ENCODE measurements around the gene ACBD7. TPM values are rescaled to one million over a fixed set of nuclear protein-coding genes. Genes with fewer than 3 reads are reported as not detected.

ACBD7 gene
- 8.5 and 10.2 TPM in 2 replicates for total RNA-seq (2014; rRNA removed; shearing (Covaris generic))

DNA sequence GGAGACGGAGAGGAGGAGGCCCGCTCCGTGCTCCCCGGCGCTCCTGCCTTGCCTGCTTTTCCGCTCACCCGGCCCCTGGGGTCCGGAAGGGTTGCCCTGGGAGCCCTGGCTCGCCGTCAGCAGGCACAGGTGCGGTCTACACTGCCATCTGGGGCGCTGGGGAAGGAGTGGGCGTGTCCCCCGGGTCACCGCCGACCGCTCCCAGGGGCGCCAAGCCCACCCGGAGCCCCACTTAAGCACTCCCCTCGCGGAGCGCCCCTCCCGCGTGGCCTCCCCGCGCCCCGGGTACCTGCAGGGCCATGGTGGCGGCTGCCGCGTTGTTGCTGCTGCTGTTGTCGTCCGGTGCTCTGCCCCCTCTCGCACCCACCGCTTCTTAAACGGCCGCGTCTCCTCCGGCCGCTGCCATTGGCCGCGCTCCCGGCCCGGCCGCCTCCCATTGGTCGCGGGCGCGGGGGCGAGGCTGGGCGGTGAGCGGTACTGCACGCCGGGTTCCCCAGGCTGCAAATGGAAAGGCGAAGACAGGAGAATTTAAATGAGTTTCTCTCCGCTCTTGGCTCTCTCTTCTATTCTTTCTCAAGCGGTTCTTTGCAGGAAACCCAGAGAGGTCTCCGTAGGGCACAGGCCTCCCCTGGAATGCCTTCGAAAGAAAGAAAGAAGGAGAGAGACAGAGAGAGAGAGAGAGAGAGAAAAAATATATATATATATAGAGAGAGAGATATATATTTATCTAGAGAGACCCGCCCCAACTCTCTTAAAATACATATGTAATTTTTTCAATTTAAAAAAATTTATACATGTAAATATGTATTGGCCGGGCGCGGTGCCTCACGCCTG is at the start of gene ACBD7:
Gene ACBD7 (minus strand): TSS at position 349 of the 834 bp plus-strand sequence. CDS start 48 bp downstream, at position 301.
- peak; percentile 90 for DNase-seq (ENCODE audit: low read depth)

DNA sequence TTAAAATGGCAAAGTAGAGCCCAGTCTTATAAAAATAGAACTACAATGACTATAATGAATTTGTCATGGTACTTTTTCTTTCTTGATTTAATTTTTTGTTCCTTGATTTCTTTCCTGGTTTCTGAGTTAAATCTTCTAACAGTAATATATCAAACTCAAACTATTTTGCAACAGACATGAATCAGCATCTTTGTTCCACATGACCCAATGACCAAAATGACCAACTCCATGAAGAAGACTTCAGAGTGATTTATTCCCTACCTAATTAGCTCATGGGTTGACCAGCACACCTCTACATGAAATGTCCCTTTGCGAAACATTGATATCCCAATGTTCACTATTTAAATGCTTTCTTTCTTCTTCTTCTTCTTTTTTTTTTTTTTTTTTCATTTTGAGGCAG is 49.1 kb upstream of the ACBD7 start:
- DNase-seq (ENCODE audit: low read depth) = no peak

DNA sequence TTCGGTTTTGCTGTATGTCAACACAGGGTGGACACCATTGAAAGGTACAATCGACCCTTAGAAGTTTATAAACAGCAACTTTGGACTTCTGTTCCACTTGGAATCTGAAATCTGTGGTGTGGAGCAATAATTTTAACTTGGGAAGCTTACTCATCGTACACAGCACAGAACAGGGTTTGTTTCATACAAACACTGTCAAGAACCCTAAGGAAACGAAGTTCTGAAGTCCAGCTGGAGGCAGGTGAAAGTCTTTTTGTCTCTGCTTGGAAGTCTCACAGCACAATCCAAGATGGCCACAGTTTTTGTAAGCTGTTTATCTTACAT is 48.4 kb upstream of the ACBD7 start:
- no peak for DNase-seq (ENCODE audit: low read depth)

DNA sequence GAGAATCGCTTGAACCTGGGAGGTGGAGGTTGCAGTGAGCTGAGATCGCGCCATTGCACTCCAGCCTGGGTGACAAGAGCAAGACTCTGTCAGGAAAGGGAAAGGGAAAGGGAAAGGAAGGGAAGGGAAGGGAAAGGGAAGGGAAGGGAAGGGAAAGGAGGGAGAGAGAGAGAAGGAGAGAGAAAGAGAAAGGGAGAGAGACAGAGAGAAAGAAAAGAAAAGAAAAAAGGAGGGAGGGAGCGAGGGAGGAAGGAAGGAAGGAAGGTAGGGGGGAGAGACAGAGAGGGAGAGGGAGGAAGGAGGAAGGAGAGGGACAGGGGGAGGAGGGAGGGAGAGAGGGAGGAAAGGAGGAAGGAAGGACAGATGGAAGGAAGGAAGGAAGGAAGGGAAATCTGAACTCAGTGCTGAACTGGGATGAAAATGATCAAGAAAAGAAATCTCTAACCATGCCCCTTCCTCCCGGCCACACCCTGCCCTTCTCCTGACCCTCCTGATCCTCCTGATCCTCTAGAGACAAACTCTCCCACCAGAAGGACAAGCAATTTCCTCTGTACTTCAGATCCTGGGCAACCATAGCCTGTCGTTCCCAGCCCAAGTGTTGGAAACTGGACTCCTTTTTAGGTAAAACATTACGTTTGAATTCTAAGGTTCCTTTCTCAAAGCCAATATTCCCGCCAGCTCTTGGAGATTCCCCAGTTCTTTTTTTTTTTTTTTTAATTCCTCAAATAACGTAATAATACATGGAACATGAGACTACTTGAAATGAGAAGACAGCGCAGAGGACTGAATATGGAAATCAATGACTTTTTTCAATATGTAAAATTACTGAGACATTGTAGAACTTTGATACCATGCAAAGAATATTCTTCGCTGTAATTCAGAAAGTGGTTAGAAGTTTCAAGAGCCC is 47.8 kb upstream of the ACBD7 start:
- no peak for DNase-seq (ENCODE audit: low read depth)

DNA sequence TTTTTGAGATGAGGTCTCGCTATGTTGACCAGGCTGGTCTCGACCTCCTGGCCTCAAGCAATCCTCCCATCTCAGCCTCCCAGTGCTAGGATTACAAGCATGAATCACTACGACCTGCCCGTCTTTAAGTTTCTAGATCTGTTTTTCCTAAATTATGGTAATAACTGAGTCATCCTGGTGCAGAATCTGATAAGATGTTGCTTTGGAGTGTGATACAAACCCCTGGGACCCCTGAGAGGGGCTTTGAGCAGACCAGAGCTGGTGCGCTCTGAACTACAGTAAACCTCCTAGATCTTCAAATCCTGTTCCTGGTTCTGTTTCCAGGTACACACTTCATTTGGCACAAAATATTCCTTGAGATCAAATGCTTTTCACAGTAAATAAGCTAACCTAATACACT is 42.8 kb upstream of the ACBD7 start:
- DNase-seq (ENCODE audit: low read depth) = no peak

DNA sequence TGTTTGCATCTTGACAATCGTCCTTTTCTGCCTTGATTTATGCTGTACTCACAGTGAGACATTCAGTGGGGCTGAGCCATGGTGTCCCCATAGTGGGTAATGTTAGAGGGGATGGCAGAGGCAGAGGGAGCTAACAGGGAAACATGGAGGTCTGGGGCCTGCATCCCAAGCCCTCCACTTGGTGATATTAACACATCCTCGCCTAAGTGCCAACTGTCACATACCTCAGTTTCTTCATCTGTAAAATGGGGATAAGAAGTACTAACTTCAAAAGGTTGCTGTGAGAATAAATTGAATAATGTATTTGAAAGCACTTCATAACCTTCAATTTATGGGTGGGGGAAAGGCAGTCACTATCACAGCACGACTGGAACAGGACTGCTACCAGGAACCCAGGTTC is 36.3 kb upstream of the ACBD7 start:
- no peak for DNase-seq (ENCODE audit: low read depth)

DNA sequence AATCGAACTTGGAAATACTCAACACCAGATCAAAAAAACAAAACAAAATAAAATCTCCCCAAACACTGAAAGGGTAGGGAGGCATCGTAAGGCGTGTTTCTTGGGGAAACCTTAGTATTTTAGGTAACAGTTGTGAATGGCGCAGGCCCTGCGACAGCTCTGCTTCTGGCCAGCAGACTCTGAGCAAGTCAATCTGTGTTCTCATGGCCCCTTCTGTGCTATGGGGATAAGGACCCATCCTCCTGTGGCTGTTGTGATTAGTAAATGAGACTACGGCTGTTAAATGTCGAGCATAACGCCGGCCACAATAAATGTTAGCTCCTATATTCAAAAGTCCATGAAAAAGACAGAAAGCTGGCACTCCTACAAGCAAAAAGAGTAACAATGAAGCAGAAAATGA is 35.6 kb upstream of the ACBD7 start:
- DNase-seq (ENCODE audit: low read depth) = no peak

DNA sequence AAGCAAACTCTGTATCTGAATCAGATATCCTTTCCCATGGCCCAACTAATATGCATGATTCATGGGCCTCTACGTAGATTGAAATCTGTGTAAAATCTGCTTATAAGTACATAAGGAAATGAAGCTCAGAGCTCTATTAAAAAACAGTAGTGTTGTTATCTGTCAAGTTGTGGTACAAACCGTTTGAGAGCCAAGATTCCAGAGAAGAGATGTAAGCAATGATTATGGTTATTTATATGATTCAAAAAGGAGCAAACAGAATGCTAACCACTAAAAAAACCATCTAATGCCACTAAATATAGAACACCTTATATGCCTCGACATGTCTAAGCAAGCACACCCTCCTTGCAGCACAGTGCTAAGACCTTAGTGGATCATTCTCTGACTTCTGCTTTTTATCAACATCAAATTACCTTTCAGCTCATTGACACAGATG is 35.2 kb upstream of the ACBD7 start:
- no peak for DNase-seq (ENCODE audit: low read depth)

DNA sequence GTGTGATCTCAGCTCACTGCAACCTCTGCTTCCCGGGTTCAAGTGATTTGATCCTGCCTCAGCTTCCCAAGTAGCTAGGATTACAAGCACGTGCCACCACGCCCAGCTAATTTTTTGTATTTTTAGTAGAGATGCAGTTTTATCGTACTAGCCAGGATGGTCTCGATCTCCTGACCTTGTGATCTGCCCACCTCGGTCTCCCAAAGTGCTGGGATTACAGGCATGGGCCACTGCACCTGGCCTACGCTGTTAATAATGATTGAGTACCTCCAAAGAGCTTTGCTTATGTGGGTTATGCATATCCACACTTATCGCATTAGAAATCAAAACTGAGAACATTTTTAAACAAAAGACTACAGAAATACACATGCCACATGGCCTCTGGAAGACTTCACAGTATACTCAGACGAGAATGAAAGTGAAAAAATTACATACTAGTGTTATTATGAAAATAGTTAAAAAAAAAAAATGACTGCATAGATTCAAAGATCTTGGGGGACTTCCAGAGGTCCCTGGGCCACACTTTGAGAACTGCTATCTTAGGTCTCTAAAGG is 34.0 kb upstream of the ACBD7 start:
- no peak for DNase-seq (ENCODE audit: low read depth)

DNA sequence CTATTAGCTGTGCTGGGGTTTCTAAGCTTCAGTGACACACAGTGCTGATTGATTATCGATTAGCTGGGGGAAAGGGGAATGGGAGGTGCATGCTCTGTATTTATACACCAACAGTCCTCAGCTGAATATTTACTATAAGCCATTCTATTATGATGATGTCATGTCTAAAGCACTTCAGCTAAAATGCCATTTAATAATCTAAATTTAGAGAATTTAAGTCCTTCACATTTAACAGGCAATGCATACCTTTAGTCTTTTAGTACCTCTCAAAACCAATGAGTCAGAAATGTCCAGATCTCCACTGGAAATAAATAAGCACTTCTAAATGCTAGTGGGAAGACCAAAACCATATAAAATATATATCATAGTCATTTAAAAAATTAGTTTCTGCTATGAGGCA is 33.1 kb upstream of the ACBD7 start:
- no peak for DNase-seq (ENCODE audit: low read depth)

DNA sequence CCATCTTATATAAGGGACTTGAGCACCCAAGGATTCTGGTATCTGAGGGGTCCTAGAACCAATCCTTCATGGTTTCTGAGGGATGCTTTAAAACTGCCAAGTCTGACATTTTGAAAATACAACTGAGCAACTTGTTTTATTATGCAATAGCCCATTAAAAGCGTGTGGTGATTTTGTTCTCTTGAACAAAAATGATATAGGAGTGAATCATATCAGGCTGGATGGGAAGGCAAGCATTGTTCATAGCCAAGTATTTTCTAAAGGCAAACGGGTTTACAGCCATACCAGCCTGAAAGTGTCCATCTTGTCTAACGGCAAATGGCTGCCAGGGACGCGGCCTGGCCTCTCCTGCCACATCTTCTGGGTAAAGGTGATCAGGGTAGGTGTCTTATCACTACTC is 31.9 kb upstream of the ACBD7 start:
- DNase-seq (ENCODE audit: low read depth) = no peak

DNA sequence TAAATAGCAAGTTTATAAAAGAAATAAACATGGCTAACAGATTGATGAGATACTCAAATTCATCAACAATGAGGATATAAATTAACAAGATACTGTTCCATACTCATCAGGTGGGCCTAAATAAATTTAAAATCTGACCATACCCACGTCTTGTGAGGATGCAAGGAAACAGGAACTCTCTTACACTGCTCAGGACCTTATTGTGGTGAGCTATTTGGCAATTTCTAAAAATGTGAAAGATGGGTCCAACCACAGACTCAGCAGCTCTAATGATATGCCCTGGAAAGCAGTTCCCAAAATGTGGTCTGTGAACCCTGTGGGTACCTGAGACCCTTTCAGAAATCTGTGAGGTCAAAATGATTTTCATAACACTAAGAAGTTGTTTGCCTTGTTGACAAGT is 30.0 kb upstream of the ACBD7 start:
- no peak for DNase-seq (ENCODE audit: low read depth)

DNA sequence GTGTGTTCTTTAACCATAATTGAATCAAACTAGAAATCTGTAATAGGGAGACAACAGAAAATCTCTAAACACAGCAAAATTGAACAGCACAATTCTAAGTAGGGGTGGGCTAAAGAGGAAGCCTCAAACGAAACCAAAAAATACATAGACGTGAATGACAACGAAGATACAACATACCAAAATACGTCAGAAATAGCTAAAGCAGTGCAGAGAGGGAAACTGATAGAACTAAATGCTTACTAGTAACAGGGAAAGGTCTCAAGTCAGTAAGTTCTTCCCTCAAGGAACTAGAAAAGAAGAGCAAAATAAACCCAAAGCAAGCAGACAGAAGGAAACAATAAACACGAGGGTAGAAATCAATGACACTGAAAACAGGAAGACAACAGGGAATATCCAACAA is 27.6 kb upstream of the ACBD7 start:
- no peak for DNase-seq (ENCODE audit: low read depth)

DNA sequence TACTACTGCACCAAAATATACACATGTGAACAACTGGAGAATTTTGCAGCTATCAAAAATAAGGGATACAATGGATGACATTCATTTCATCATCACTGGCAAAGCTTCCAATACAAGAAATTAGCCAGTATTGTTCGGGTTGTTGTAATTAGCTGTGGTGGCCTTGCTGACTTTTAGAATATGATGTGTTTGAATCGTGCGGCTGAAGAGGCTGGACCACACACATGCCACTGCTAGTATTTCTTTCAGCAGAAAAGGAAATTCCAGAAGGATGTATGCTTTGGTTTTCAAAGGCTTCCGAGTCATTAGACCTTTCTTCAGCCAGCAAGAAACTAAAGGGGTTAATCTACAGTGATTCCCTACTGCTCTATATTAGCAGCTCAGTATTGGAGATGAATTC is 25.2 kb upstream of the ACBD7 start:
- DNase-seq (ENCODE audit: low read depth) = no peak

DNA sequence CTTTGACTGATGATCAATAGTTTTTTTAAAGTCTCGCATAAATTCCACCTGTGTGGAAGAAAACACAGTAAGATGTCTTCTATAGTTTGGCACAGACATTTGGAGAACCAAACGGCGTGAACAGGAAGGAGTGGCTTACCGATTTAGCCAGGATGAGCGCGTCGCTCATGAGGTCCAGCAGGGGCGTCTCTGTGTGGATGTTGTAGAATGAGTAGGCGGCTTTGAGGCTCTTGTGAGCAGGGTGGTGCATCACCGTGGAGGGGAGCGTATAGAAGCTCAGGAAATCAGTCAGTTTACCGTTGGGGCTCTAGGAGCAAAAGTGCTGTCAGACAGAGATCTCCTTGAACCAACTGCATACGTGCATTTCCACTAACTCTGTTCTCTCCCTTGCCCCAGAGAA is 24.1 kb upstream of the ACBD7 start:
- DNase-seq (ENCODE audit: low read depth) = no peak

DNA sequence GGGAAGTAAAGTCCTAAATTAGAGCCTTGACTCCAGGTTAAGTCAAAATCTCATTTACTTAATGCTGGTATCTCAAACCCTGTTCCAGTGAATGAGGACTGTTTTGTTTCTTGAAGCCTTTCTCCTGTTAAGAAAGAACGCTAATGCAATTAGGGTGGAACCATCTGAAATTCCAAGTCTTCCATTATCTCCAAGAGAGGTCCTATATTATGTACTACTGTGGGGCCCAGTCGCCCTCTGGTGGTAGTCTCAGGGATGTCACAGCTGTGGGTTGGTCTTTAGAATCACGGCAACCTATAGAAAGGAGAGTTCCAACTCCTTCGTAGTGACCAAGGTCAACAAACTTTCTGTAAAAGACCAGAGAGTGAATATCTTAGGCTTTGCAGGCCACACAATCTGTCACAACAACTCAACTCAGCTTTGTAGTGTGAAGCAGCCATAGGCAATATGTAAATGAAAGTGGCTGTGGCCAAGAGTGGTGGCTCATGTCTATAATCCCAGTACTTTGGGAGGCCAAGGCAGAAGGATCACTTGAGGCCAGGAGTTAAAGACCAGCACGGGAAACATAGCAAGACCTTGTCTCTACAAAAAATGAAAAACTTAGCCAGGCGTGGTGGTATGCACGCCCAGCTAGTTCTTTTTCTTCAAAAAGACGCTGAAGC is 17.9 kb upstream of the ACBD7 start:
- DNase-seq (ENCODE audit: low read depth) = peak; percentile 63

DNA sequence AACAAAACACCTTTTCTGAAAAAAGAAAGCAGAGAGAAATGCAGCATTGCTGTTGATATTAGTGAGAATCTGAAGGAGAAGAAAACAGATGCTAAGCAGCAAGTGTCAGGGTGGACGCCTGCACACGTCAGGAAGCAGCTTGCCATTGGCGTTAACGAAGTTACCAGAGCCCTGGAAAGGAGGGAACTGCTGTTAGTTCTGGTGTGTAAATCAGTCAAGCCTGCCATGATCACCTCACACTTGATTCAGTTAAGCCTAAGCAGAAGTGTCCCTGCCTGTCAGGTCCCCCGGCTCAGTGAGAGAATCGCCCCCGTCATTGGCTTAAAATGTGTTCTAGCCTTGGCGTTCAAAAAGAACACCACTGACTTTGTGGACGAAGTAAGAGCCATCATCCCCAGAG is 14.9 kb upstream of the ACBD7 start:
- DNase-seq (ENCODE audit: low read depth) = no peak

DNA sequence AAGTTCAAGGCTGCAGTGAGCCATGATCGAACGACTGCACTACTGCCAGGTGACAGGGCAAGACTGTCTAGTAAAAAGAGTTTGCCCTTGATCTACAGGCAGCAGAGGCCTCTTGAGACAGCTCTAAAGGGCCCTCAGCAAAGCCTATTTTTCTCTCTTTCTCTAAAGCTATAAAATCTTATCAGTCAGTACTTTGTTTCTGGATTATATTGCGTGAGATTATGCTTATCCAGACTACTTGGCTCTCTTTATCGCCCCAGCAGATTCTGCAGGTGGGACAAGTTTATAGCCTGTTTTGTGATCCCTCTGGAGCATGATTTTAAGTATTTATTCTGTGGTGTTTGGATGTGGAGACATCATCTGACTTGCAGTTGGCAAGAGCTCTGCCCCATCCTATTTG is 11.3 kb upstream of the ACBD7 start:
- DNase-seq (ENCODE audit: low read depth) = no peak

DNA sequence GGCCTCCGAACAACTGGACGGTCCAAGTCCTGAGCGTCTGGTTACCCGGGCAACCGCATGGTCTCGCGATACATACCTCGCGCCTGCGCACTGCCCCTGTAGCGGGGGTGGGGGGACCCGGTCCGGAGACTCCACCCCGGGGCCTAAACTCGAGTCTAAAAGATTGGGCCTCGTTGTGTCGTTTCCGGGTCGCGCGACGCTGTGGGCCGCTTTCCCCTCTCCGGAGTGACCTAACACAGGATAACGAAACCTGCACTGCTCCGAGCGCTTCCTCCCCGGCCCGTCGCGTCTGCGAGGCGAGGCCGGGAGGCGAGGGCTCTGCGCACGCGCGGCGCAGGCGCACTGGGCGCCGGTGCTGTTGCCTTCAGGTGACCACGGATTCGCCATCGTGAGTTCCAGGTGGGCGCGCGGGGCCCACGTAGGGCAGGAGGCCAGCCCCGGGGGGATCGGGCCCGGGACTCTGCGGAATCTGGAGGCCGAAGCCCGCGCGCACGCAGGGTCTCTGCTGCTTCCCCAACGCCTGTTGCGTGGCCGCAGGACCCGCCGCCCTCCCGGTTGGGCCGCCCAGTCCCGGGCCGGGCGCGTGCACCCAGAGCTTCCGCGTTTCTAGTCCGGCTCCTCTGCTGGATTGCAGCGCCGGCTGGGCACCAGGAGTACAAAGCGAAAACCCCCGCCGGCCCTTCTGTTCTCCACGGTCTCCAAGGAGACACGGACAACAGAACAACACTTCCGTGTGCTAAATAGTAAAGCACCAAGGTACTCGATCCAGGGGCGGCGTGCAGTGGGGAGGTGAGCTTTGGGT is 8.6 kb upstream of the ACBD7 start, which contains the start of gene RPP38:
Gene RPP38 (plus strand): TSS at position 345 of the 802 bp plus-strand sequence. CDS start 5,960 bp downstream, outside the sequence.
- DNase-seq (ENCODE audit: low read depth) = peak; percentile 95

DNA sequence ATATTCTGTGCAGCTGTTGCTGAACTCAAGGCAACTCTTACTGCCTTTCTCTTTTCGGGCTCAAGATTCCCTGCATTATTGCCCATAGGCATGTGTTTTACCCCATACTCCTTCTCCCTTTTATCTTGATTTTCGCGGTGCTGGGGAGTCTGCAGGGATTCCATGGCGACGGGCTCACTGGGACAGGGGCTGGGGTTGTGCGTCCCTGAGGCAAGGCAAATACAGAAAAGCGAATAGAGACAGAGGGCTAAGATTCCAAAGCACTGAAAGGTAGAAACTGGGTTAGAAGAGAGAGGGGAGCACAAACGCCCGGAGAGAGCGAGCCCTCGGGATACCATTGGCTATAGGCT is 8.1 kb upstream of the ACBD7 start:
- DNase-seq (ENCODE audit: low read depth) = no peak

DNA sequence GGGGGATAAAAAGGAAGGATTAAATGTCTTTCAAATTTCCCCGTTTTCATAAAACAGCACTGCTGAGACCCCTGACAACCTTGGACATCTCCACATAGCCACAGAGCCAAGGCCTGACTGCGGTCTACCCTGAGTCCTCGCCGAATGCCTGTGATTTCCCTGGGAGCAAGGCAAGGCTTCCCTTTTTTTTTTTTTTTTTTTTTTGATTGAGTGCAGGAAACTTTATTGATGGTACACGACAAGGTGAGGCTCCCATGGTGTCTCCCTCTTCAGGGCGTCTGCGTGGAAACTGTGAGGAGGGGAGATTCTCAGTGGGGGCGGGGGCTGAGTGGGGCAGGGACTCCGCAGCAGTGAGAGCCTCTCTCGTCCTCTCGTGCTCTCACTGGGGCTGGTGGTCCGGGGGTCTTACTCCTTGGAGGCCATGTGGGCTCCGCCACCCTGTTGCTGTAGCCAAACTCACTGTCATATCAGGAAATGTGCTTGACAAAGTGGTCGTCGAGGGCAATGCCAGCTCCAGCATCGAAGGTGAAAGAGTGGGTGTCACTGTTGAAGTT is 4.4 kb upstream of the ACBD7 start:
- no peak for DNase-seq (ENCODE audit: low read depth)

Measured in Daoy (cell line).